H1 (cell line): ENCODE measurements around the gene SPDEF.

Experiments used
- BRCA1 ChIP-seq: IDR thresholded peaks from 2 replicates; pipeline ENCODE4 v1.6.1; 2012; ENCODE audit warnings: low read depth, low read length, improper control_type of control experiment
- CHD2 ChIP-seq: IDR thresholded peaks from 2 replicates; pipeline ENCODE4 v1.6.1; 2012; ENCODE audit warnings: low read length, improper control_type of control experiment
- CTCF ChIP-seq, 3 experiments: IDR thresholded peaks; 1 replicate in 2 of 3; 2 replicates in 1 of 3; pipeline versions ENCODE4 v1.5.1 to v1.6.1; 2011; ENCODE audit warnings: low read length in 3 of 3, mild to moderate bottlenecking in 3 of 3, inconsistent platforms in 2 of 3, low read depth in 1 of 3, moderate library complexity in 1 of 3; ENCODE audit not compliant: insufficient read depth in 1 of 3; ENCODE audit errors: control extremely low read depth in 1 of 3
- EZH2 ChIP-seq: fragments of 200-600 bp; sonication (generic); IDR thresholded peaks from 2 replicates; pipeline ENCODE4 v1.7.1; 2012; ENCODE audit warnings: low read depth, mild to moderate bottlenecking, moderate library complexity, low read length, inconsistent platforms; ENCODE audit not compliant: severe bottlenecking
- GABPA ChIP-seq: IDR thresholded peaks from 2 replicates; pipeline ENCODE4 v1.6.1; 2011; ENCODE audit warnings: mild to moderate bottlenecking, low read length, moderate library complexity, borderline replicate concordance; ENCODE audit not compliant: insufficient read depth
- GTF2F1 ChIP-seq: IDR thresholded peaks from 2 replicates; pipeline ENCODE4 v1.6.1; 2012; ENCODE audit warnings: low read depth, low read length, improper control_type of control experiment, borderline replicate concordance
- JUND ChIP-seq: IDR thresholded peaks from 2 replicates; pipeline ENCODE4 v1.6.1; 2011; ENCODE audit warnings: mild to moderate bottlenecking, improper control_type of control experiment, low read length
- RNF2 ChIP-seq: fragments of 200-900, 300-1000 bp; sonication (generic); IDR thresholded peaks from 2 replicates; pipeline ENCODE4 v1.7.1; 2016; ENCODE audit warnings: borderline replicate concordance, low read depth, mild to moderate bottlenecking, antibody characterized with exemption, low read length; ENCODE audit not compliant: poor library complexity, severe bottlenecking; ENCODE audit errors: missing control alignments
- SIX5 ChIP-seq: IDR thresholded peaks from 2 replicates; pipeline ENCODE4 v1.6.1; 2011; ENCODE audit warnings: mild to moderate bottlenecking, low read depth, low read length
- TAF1 ChIP-seq: IDR thresholded peaks from 2 replicates; pipeline ENCODE4 v1.6.1; 2011; ENCODE audit warnings: mild to moderate bottlenecking, low read depth, low read length
- USF2 ChIP-seq: IDR thresholded peaks from 2 replicates; pipeline ENCODE4 v1.6.1; 2011; ENCODE audit warnings: low read length, improper control_type of control experiment

- no peak for TF ChIP-seq GABPA
- no peak for TF ChIP-seq CHD2
- no peak for TF ChIP-seq GTF2F1
- no peak for TF ChIP-seq TAF1
- TF ChIP-seq RNF2: no peak
- no peak for TF ChIP-seq BRCA1
- no peak for TF ChIP-seq CTCF (IDR thresholded peaks at IDR 0.05; ENCODE audit: control extremely low read depth in 1 of 3, insufficient read depth in 1 of 3, low read depth in 1 of 3, low read length in 3 of 3)
- TF ChIP-seq EZH2: no peak
- no peak for TF ChIP-seq SIX5
- no peak for TF ChIP-seq USF2
- no peak for TF ChIP-seq JUND
Measured at GRCh38 chr6:34517461-34517881, 38.7 kb downstream of the SPDEF start.
